ENCODE data around the gene AKNA. TPM values are rescaled to one million over a fixed set of nuclear protein-coding genes. Genes with fewer than 3 reads are reported as not detected.

The AKNA gene
- total and polyA plus RNA-seq, 2 of the 8 experiments (the other 6 are each of a cell fraction or from before 2014, with no cell fraction given): 21.0 to 27.4 TPM

- Histone ChIP-seq H3K9me3 (ENCODE audit: insufficient read depth in 2 of 2, low read depth in 1 of 2, low read length in 1 of 2) (peaks cover 0 to 10% of the 10 kb centered on the region in 2 experiments; a peak in 2 of 4 replicates), H2BK20ac (ENCODE audit: low read length) (no peak overlapping the region), H2BK15ac (ENCODE audit: low read length) (no peak overlapping the region), H3K56ac (replicated peaks; ENCODE audit: insufficient read length, low read depth, low read length) (no peak overlapping the region), H2BK12ac (ENCODE audit: low read depth, low read length) (no peak overlapping the region), H3K27me3 (replicated peaks in 1 of 4; ENCODE audit: control insufficient read depth in 3 of 4, extremely low read depth in 1 of 4, insufficient read depth in 3 of 4, low read length in 3 of 4) (no peaks in the 10 kb centered on the region), H3K23me2 (ENCODE audit: low read depth, low read length) (no peaks in the 10 kb centered on the region), H4K20me1 (replicated peaks in 1 of 2; ENCODE audit: control insufficient read depth in 1 of 2, insufficient read depth in 2 of 2, low read length in 2 of 2) (peaks cover 0 to 4% of the 10 kb centered on the region in 2 experiments), H4K91ac (replicated peaks; ENCODE audit: insufficient read length, low read length) (no peak overlapping the region), H3K36me3 (ENCODE audit: control insufficient read depth in 2 of 4, insufficient read depth in 4 of 4, low read length in 3 of 4) (peaks cover 3 to 20% (median 12%) of the 10 kb centered on the region in 4 experiments; a peak in 6 of 8 replicates), H3K9ac (replicated peaks in 1 of 4; ENCODE audit: extremely low read depth in 1 of 4, low read depth in 3 of 4, low read length in 3 of 4) (no peak overlapping the region), H3K79me1 (ENCODE audit: low read depth, low read length) (no peaks in the 10 kb centered on the region), H3K27ac (ENCODE audit: low read depth, low read length) (no peak overlapping the region), H3K4ac (replicated peaks; ENCODE audit: insufficient read length, low read depth, low read length) (no peak overlapping the region), H3K18ac (ENCODE audit: extremely low read depth, low read length) (no peak overlapping the region), H2BK120ac (replicated peaks; ENCODE audit: low read depth, low read length) (no peak overlapping the region), H2AFZ (ENCODE audit: low read length) (no peak overlapping the region), H4K8ac (ENCODE audit: extremely low read depth, insufficient read depth, low read length) (no peak overlapping the region), H2AK5ac (ENCODE audit: low read depth, low read length) (no peak overlapping the region), H3K4me2 (ENCODE audit: insufficient read depth in 1 of 2, low read depth in 2 of 2, low read length in 2 of 2) (no peak overlapping the region), H2BK5ac (ENCODE audit: low read depth, low read length) (no peak overlapping the region; the same call in 1 of the 2 replicates), H3K23ac (ENCODE audit: insufficient read length) (no peak overlapping the region), H4K5ac (ENCODE audit: insufficient read length, low read depth, low read length) (no peak overlapping the region), H3K14ac (ENCODE audit: insufficient read length) (no peak overlapping the region), H3K79me2 (ENCODE audit: control insufficient read depth in 1 of 2, insufficient read depth in 2 of 2, low read length in 2 of 2) (no peaks in the 10 kb centered on the region), H3K4me1 (replicated peaks in 1 of 4; ENCODE audit: control insufficient read depth in 3 of 4, insufficient read depth in 4 of 4, low read length in 3 of 4) (peaks cover 0 to 13% (median 2%) of the 10 kb centered on the region in 4 experiments; a peak in 5 of 7 replicates), H3K4me3 (ENCODE audit: extremely low read depth in 1 of 4, insufficient read depth in 2 of 4, low read depth in 3 of 4, low read length in 4 of 4) (no peak overlapping the region)
- WGBS, 2 experiments (ENCODE audit: extremely low coverage in 1 of 2, insufficient coverage in 1 of 2, insufficient read length in 1 of 2, insufficient replicate concordance in 2 of 2, low coverage in 1 of 2, low lambda C conversion rate in 2 of 2, missing lambda C conversion rate in 1 of 2): 20% methylated on average over 12 of the region's 12 CpGs; no CpG with 5 or more reads in 1 of the 2 experiments
- FAIRE-seq (peak; percentile 85), DNase-seq (ENCODE audit: low read depth in 1 of 2, low spot score in 2 of 2) (peak; percentile 62 to 97)
- ChIA-PET POLR2A (ENCODE audit: partially characterized antibody) (interaction anchor here (0.9 to 1.6 kb wide), 4 partner anchors 9 to 408 kb away, joined by 3 to 8 read pairs (median 3); no protein-coding TSS in a partner anchor), CTCF (ENCODE audit: partially characterized antibody) (interaction anchor here (0.6 to 6.3 kb wide), 61 partner anchors 9 to 257 kb away, joined by 3 to 205 read pairs (median 6); partner anchors contain the start of genes AMBP, COL27A1 and KIF12)
- TF ChIP-seq EGR1 (IDR thresholded peaks at IDR 0.05; ENCODE audit: borderline replicate concordance, low read depth, low read length) (0 out of 2 replicates have a peak, but pooled peaks have one; percentile 49), TAF1 (IDR thresholded peaks at IDR 0.05; ENCODE audit: low read depth, low read length) (no peak), SP2 (IDR thresholded peaks at IDR 0.05; ENCODE audit: low read length) (no peak), EP300 (IDR thresholded peaks at IDR 0.05; ENCODE audit: borderline replicate concordance in 1 of 2, low read depth in 2 of 2, low read length in 2 of 2) (no peak), SRF (IDR thresholded peaks at IDR 0.05; ENCODE audit: low read depth, low read length) (no peak), CTCF (IDR thresholded peaks at IDR 0.05; ENCODE audit: control extremely low read depth in 1 of 3, insufficient read depth in 1 of 3, low read depth in 1 of 3, low read length in 3 of 3) (peak in 2 of 3 experiments; percentile 85 to 92; a peak in 3 of 4 replicates), ASH2L (IDR thresholded peaks at IDR 0.05; ENCODE audit: low read length) (no peak), RNF2 (IDR thresholded peaks at IDR 0.05; ENCODE audit: borderline replicate concordance, low read depth, low read length, missing control alignments, poor library complexity, severe bottlenecking) (no peak)
- TF ChIP-seq, protein P1, sequence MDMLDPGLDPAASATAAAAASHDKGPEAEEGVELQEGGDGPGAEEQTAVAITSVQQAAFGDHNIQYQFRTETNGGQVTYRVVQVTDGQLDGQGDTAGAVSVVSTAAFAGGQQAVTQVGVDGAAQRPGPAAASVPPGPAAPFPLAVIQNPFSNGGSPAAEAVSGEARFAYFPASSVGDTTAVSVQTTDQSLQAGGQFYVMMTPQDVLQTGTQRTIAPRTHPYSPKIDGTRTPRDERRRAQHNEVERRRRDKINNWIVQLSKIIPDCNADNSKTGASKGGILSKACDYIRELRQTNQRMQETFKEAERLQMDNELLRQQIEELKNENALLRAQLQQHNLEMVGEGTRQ (IDR thresholded peaks at IDR 0.05; ENCODE audit: low read length): no peak
Observed at GRCh38 chr9:114291064-114291474, 96.7 kb downstream of the AKNA start.
